ENCODE results near the gene UGT1A1. TPM values are rescaled to one million over a fixed set of nuclear protein-coding genes. Genes with fewer than 3 reads are reported as not detected.

Gene UGT1A1
- total and polyA plus RNA-seq, 9 of the 15 experiments (the other 6 are each of a cell fraction or from before 2014, with no cell fraction given): not detected

- H4K20me1 ChIP-seq (replicated peaks; ENCODE audit: control insufficient read depth, insufficient read depth, low read length): no peaks in the 10 kb centered on the region; the same call in 1 of the 2 replicates
- no peak for ATAC-seq
- H3K79me2 ChIP-seq (ENCODE audit: control insufficient read depth, insufficient read depth, low read length): no peaks in the 10 kb centered on the region
- BruUV-seq (replicated peaks): no TSS peak
- H3K27ac ChIP-seq (ENCODE audit: extremely low read depth, low read depth, low read length): no peak overlapping the region
- no peak for FAIRE-seq
- DNase-seq (ENCODE audit: extremely low read depth in 1 of 4, low spot score in 3 of 4): no peak
- no peak overlapping the region for H3K4me2 ChIP-seq (ENCODE audit: insufficient read depth, low read length)
- no peaks in the 10 kb centered on the region for H3K9me1 ChIP-seq (ENCODE audit: control insufficient read depth, insufficient read depth, low read length)
- in situ Hi-C loops (cut with MboI) (no loop called here), intact Hi-C loops (cut with micrococcal nuclease) (no loop called here)
- H2AFZ ChIP-seq (ENCODE audit: low read depth, low read length): no peak overlapping the region
- POLR2A ChIA-PET: interaction anchor here (1.5 kb wide), 1 partner anchor 11 kb away, joined by 6 read pairs; no protein-coding TSS in a partner anchor
- H3K27me3 ChIP-seq (ENCODE audit: control insufficient read depth in 2 of 2, insufficient read depth in 2 of 2, low read length in 2 of 2): peaks cover 2 to 59% of the 10 kb centered on the region in 2 experiments; a peak in 3 of 5 replicates
- TF ChIP-seq OTX1 (CRISPR knock-in tag; IDR thresholded peaks at IDR 0.05): no peak
- H3K9me3 ChIP-seq (replicated peaks; ENCODE audit: control insufficient read depth, insufficient read depth, low read depth, low read length): no peaks in the 10 kb centered on the region
- no peak overlapping the region for H3K4me3 ChIP-seq
- H3K36me3 ChIP-seq (ENCODE audit: control insufficient read depth, insufficient read depth, low read length): no peaks in the 10 kb centered on the region
- 3% methylated on average over 8 of the region's 8 CpGs for WGBS (ENCODE audit: insufficient coverage, low coverage, missing lambda C conversion rate)
- H3K4me1 ChIP-seq (replicated peaks in 1 of 2; ENCODE audit: control insufficient read depth in 2 of 2, insufficient read depth in 2 of 2, low read length in 2 of 2): no peaks in the 10 kb centered on the region; a peak in 1 of 5 replicates
- CTCF ChIA-PET (ENCODE audit: low intra/inter-chr PET ratio): no interaction called here
- no peak overlapping the region for H3K9ac ChIP-seq (ENCODE audit: insufficient read depth in 1 of 2, low read depth in 2 of 2, low read length in 2 of 2)
These were observed 61.6 kb downstream of the UGT1A1 start for GRCh38 chr2:233821709-233822100.

DNA sequence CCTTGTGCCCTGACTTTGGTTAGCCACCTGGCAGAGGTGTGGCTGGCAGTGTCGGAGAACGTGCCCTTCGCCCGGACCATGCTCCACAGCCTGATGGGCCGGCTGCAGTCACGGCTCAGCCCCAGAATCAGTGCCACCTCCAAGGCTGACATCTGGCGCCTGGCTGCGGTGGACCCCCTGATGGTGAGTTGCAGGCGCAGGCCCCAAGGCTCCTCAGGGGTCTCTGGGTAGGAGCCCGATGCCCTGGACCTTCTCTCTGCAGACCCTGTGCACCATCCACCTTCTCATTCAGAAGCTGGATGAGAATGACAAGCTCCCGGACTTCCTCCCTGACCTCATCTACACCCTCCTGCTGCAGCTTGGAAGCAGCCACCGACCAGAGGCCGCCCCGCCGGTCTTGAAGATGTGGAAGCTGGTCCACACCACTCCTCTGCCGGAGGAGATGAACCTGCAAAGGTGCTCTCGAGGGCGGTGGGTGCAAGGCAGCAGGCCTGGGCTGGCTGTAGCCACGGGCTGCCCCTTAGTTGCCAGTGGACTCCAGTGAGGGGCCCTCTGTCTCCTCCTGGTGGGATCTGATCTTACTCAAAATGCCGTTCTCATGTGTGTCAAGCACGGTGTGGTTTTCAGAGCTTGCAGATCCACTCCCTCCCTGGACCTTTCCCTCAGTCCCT, 62.2 kb downstream of the UGT1A1 start:
- Histone ChIP-seq H3K4me3 (no peak overlapping the region), H2AFZ (ENCODE audit: low read depth, low read length) (no peak overlapping the region), H3K27ac (ENCODE audit: extremely low read depth, low read depth, low read length) (no peak overlapping the region), H3K79me2 (ENCODE audit: control insufficient read depth, insufficient read depth, low read length) (no peaks in the 10 kb centered on the region), H3K4me1 (replicated peaks in 1 of 2; ENCODE audit: control insufficient read depth in 2 of 2, insufficient read depth in 2 of 2, low read length in 2 of 2) (no peaks in the 10 kb centered on the region; a peak in 1 of 5 replicates), H3K9ac (ENCODE audit: insufficient read depth in 1 of 2, low read depth in 2 of 2, low read length in 2 of 2) (no peak overlapping the region), H4K20me1 (replicated peaks; ENCODE audit: control insufficient read depth, insufficient read depth, low read length) (no peaks in the 10 kb centered on the region; the same call in 1 of the 2 replicates), H3K9me3 (replicated peaks; ENCODE audit: control insufficient read depth, insufficient read depth, low read depth, low read length) (no peaks in the 10 kb centered on the region), H3K9me1 (ENCODE audit: control insufficient read depth, insufficient read depth, low read length) (no peaks in the 10 kb centered on the region), H3K4me2 (ENCODE audit: insufficient read depth, low read length) (no peak overlapping the region), H3K27me3 (ENCODE audit: control insufficient read depth in 2 of 2, insufficient read depth in 2 of 2, low read length in 2 of 2) (peaks cover 2 to 58% of the 10 kb centered on the region in 2 experiments; a peak in 3 of 5 replicates), H3K36me3 (ENCODE audit: control insufficient read depth, insufficient read depth, low read length) (no peaks in the 10 kb centered on the region)
- ATAC-seq: no peak
- intact Hi-C loops (cut with micrococcal nuclease) (no loop called here), in situ Hi-C loops (cut with MboI) (no loop called here)
- no peak for DNase-seq (ENCODE audit: extremely low read depth in 1 of 4, low spot score in 3 of 4)
- 0% methylated on average over 9 of the region's 21 CpGs for WGBS (ENCODE audit: insufficient coverage, low coverage, missing lambda C conversion rate)
- FAIRE-seq: no peak
- CTCF ChIA-PET (ENCODE audit: low intra/inter-chr PET ratio): no interaction called here
- TF ChIP-seq ELF1 (tag; IDR thresholded peaks at IDR 0.05) (no peak), RFX1 (IDR thresholded peaks at IDR 0.05) (no peak), NR2C1 (IDR thresholded peaks at IDR 0.05) (no peak), NR2C1 (tag; IDR thresholded peaks at IDR 0.05) (no peak), HDAC2 (IDR thresholded peaks at IDR 0.05) (no peak), DMBX1 (CRISPR knock-in tag; IDR thresholded peaks at IDR 0.05; ENCODE audit: borderline replicate concordance) (no peak), ZNF507 (tag; conservative IDR thresholded peaks at IDR 0.05) (no peak), ZNF395 (CRISPR knock-in tag; IDR thresholded peaks at IDR 0.05) (no peak), ZNF707 (CRISPR knock-in tag; conservative IDR thresholded peaks at IDR 0.05) (no peak)
- TF ChIP-seq, protein P1, sequence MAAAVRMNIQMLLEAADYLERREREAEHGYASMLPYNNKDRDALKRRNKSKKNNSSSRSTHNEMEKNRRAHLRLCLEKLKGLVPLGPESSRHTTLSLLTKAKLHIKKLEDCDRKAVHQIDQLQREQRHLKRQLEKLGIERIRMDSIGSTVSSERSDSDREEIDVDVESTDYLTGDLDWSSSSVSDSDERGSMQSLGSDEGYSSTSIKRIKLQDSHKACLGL (CRISPR knock-in tag; IDR thresholded peaks at IDR 0.05; ENCODE audit: borderline replicate concordance, poor library complexity, severe bottlenecking): no peak
- POLR2A ChIA-PET: interaction anchor here (1.5 kb wide), 1 partner anchor 10 kb away, joined by 6 read pairs; no protein-coding TSS in a partner anchor
- BruUV-seq (replicated peaks): no TSS peak
